OCI-LY3 (cell line): ENCODE measurements around the gene OR2Y1.
"Not testable (repeated sequence)": the region's sequence is repeated elsewhere in the genome, so short reads cannot be mapped to it uniquely, and the experiment has no call there.

Source experiments
- CTCF ChIP-seq: fragments of 200-600, 300-600 bp; sonication (generic); IDR thresholded peaks from 2 replicates; pipeline ENCODE4 v1.5.1; 2014; ENCODE audit warnings: antibody characterized with exemption, low read length, low read depth
- EZH2phosphoT487 ChIP-seq: fragments of 200-600 bp; shearing (Covaris generic); IDR thresholded peaks from 2 replicates; pipeline ENCODE4 v1.6.1; 2018; ENCODE audit warnings: antibody characterized with exemption, mixed run types, low read depth

- not testable (repeated sequence) for TF ChIP-seq CTCF, EZH2phosphoT487
These were observed 39.4 kb downstream of the OR2Y1 start for GRCh38 chr5:180700440-180700839.
